GM21390 (cell line): ENCODE results near the gene SPATS1.
A peak's percentile ranks its signal among the peaks of the same experiment; 100 is the strongest.
"Not testable (repeated sequence)": the region's sequence is repeated elsewhere in the genome, so short reads cannot be mapped to it uniquely, and the experiment has no call there.

ENCODE experiments used
- ATAC-seq: cut with Tn5 transposase; IDR thresholded peaks from one replicate; pipeline ENCODE4 v1.9.1; 2021; ENCODE audit not compliant: unreplicated experiment

SPATS1 gene

GRCh38 chr6:44311304-44311703 lies 31.1 kb upstream of the SPATS1 start:
- ATAC-seq: no peak

GRCh38 chr6:44311767-44312166 lies 30.7 kb upstream of the SPATS1 start:
- ATAC-seq: no peak

- peak; percentile 94 for ATAC-seq
These were observed 29.3 kb upstream of the SPATS1 start, which contains the start of gene AARS2 for GRCh38 chr6:44312901-44313788. AARS2 (minus strand) TSS chr6:44313347; CDS start chr6:44313323, 24 bp downstream.

- ATAC-seq: not testable (repeated sequence)
These were observed 27.8 kb upstream of the SPATS1 start for GRCh38 chr6:44314657-44315056.

GRCh38 chr6:44315516-44315915 lies 26.9 kb upstream of the SPATS1 start:
- no peak for ATAC-seq

- no peak for ATAC-seq
These were observed 26.5 kb upstream of the SPATS1 start for GRCh38 chr6:44315951-44316350.

- no peak for ATAC-seq
These were observed 26.0 kb upstream of the SPATS1 start for GRCh38 chr6:44316481-44316880.

- not testable (repeated sequence) for ATAC-seq
These were observed 25.3 kb upstream of the SPATS1 start for GRCh38 chr6:44317136-44317631.

GRCh38 chr6:44321210-44321609 lies 21.2 kb upstream of the SPATS1 start:
- ATAC-seq: no peak

- no peak for ATAC-seq
These were observed 15.4 kb upstream of the SPATS1 start for GRCh38 chr6:44327096-44327495.

- ATAC-seq: no peak
These were observed 14.7 kb upstream of the SPATS1 start for GRCh38 chr6:44327760-44328159.

GRCh38 chr6:44328203-44328602 lies 14.2 kb upstream of the SPATS1 start:
- not testable (repeated sequence) for ATAC-seq

- no peak for ATAC-seq
These were observed 12.6 kb upstream of the SPATS1 start for GRCh38 chr6:44329858-44330257.

- ATAC-seq: no peak
These were observed 9.9 kb upstream of the SPATS1 start for GRCh38 chr6:44332585-44332984.

- ATAC-seq: no peak
These were observed 9.1 kb upstream of the SPATS1 start for GRCh38 chr6:44333273-44333919.

GRCh38 chr6:44333942-44334341 lies 8.5 kb upstream of the SPATS1 start:
- ATAC-seq: no peak

- no peak for ATAC-seq
These were observed 6.8 kb upstream of the SPATS1 start for GRCh38 chr6:44335631-44336030.

GRCh38 chr6:44338228-44339122 lies 4.0 kb upstream of the SPATS1 start:
- ATAC-seq: no peak

GRCh38 chr6:44339301-44339700 lies 3.1 kb upstream of the SPATS1 start:
- no peak for ATAC-seq

GRCh38 chr6:44339763-44340625 lies 2.5 kb upstream of the SPATS1 start:
- no peak for ATAC-seq
